HG03025 (cell line): Measurements from ENCODE around the gene PKHD1.
A peak's percentile ranks its signal among the peaks of the same experiment; 100 is the strongest.
"Not testable (repeated sequence)": the region's sequence is repeated elsewhere in the genome, so short reads cannot be mapped to it uniquely, and the experiment has no call there.

ENCODE experiments used
- ATAC-seq: cut with Tn5 transposase; IDR thresholded peaks from one replicate; pipeline ENCODE4 v1.9.1; 2021; ENCODE audit warnings: mild to moderate bottlenecking, moderate library complexity; ENCODE audit not compliant: unreplicated experiment, low FRiP score

Gene PKHD1

GRCh38 chr6:51996296-51996947, 91.0 kb downstream of the PKHD1 start:
- peak; percentile 94 for ATAC-seq

GRCh38 chr6:51995214-51995755, 92.1 kb downstream of the PKHD1 start:
- ATAC-seq, result no peak

GRCh38 chr6:51992876-51993275, 94.5 kb downstream of the PKHD1 start:
- no peak for ATAC-seq

GRCh38 chr6:51989789-51990188, 97.6 kb downstream of the PKHD1 start:
- ATAC-seq, result no peak

GRCh38 chr6:51986864-51987263, 100.5 kb downstream of the PKHD1 start:
- no peak for ATAC-seq

GRCh38 chr6:51983564-51983963, 103.8 kb downstream of the PKHD1 start:
- ATAC-seq, result no peak

GRCh38 chr6:51982695-51983094, 104.7 kb downstream of the PKHD1 start:
- not testable (repeated sequence) for ATAC-seq

GRCh38 chr6:51976374-51976773, 111.0 kb downstream of the PKHD1 start:
- ATAC-seq, result no peak

GRCh38 chr6:51972659-51973058, 114.8 kb downstream of the PKHD1 start:
- ATAC-seq, result no peak

- ATAC-seq, result no peak
These were observed 119.1 kb downstream of the PKHD1 start for GRCh38 chr6:51968265-51968664.

GRCh38 chr6:51965222-51965801, 122.1 kb downstream of the PKHD1 start:
- no peak for ATAC-seq

- ATAC-seq, result no peak
These were observed 123.4 kb downstream of the PKHD1 start for GRCh38 chr6:51963980-51964379.

GRCh38 chr6:51962354-51962753, 125.1 kb downstream of the PKHD1 start:
- ATAC-seq, result no peak

- no peak for ATAC-seq
These were observed 127.0 kb downstream of the PKHD1 start for GRCh38 chr6:51960419-51960818.

- ATAC-seq, result peak; percentile 77
These were observed 127.5 kb downstream of the PKHD1 start for GRCh38 chr6:51959744-51960383.

- no peak for ATAC-seq
These were observed 132.7 kb downstream of the PKHD1 start for GRCh38 chr6:51954681-51955080.

- no peak for ATAC-seq
These were observed 134.2 kb downstream of the PKHD1 start for GRCh38 chr6:51953246-51953645.

GRCh38 chr6:51951924-51952323, 135.5 kb downstream of the PKHD1 start:
- ATAC-seq, result no peak

GRCh38 chr6:51949526-51949925, 137.9 kb downstream of the PKHD1 start:
- ATAC-seq, result no peak

- ATAC-seq, result not testable (repeated sequence)
These were observed 147.7 kb downstream of the PKHD1 start for GRCh38 chr6:51939695-51940094.

GRCh38 chr6:51936531-51937290, 150.7 kb downstream of the PKHD1 start:
- no peak for ATAC-seq
